ENCODE data around the gene ARMCX4.

GRCh38 chrX:101450085-101450484 is 35.2 kb upstream of the ARMCX4 start:
- no peak for TF ChIP-seq ZNF561 (CRISPR knock-in tag; conservative IDR thresholded peaks at IDR 0.05)
- no peak for TF ChIP-seq ZNF830 (CRISPR knock-in tag; IDR thresholded peaks at IDR 0.05)
- TF ChIP-seq GABPA (tag; conservative IDR thresholded peaks at IDR 0.05; ENCODE audit: low read depth): no peak
- TF ChIP-seq ZNF696 (CRISPR knock-in tag; conservative IDR thresholded peaks at IDR 0.05): no peak
- TF ChIP-seq, protein P1, sequence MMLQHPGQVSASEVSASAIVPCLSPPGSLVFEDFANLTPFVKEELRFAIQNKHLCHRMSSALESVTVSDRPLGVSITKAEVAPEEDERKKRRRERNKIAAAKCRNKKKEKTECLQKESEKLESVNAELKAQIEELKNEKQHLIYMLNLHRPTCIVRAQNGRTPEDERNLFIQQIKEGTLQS (IDR thresholded peaks at IDR 0.05): no peak
- TF ChIP-seq, protein P1 (CRISPR knock-in tag; conservative IDR thresholded peaks at IDR 0.05): no peak
- no peak for TF ChIP-seq RBM39 (optimal IDR thresholded peaks at IDR 0.05; ENCODE audit: low read depth, low read length)
- TF ChIP-seq ZNF589 (CRISPR knock-in tag; IDR thresholded peaks at IDR 0.05; ENCODE audit: low read depth): no peak
- TF ChIP-seq IRF1 (CRISPR knock-in tag; IDR thresholded peaks at IDR 0.05; ENCODE audit: borderline replicate concordance): no peak
- TF ChIP-seq MCM3 (IDR thresholded peaks at IDR 0.05): no peak
- TF ChIP-seq JUND (IDR thresholded peaks at IDR 0.05; ENCODE audit: borderline replicate concordance, low read depth, low read length): no peak
- TF ChIP-seq JUND (tag; IDR thresholded peaks at IDR 0.05; ENCODE audit: borderline replicate concordance, low read depth, low read length): no peak

Measured in K562 (cell line).